Measurements from ENCODE around the gene PARP2. TPM values are rescaled to one million over a fixed set of nuclear protein-coding genes. Genes with fewer than 3 reads are reported as not detected.

The PARP2 gene
- total and polyA plus RNA-seq, 2 experiments from 2014 or later, result 10.1 to 26.0 TPM

- H4K20me1 ChIP-seq (ENCODE audit: insufficient read depth), result no peaks in the 10 kb centered on the region
- 0 out of 2 replicates have a peak, but pooled peaks cover 5% of the 10 kb centered on the region for H3K4me1 ChIP-seq (ENCODE audit: insufficient read depth)
- no peaks in the 10 kb centered on the region for H3K27me3 ChIP-seq (replicated peaks; ENCODE audit: insufficient read depth)
- H3K27ac ChIP-seq, result peak overlapping the region; percentile 70; the same call in 1 of the 2 replicates
- in situ Hi-C loops (cut with MboI), result no loop called here
- TF ChIP-seq EZH2 (IDR thresholded peaks at IDR 0.05; ENCODE audit: insufficient read depth, poor library complexity, severe bottlenecking), result no peak
- H3K4me3 ChIP-seq, result peak overlapping the region; percentile 88
- H2AFZ ChIP-seq, result peak overlapping the region; percentile 95
- H3K9ac ChIP-seq, result peak overlapping the region; percentile 82
- 67 to 75% methylated on average over 2 of the region's 2 CpGs for WGBS, 2 experiments (ENCODE audit: low coverage in 1 of 2, low lambda C conversion rate in 2 of 2, missing lambda C conversion rate in 2 of 2)
- DNase-seq, result no peak
- H3F3A ChIP-seq (ENCODE audit: insufficient read depth), result peaks cover 21% of the 10 kb centered on the region
- H3K79me2 ChIP-seq (ENCODE audit: insufficient read depth), result peaks cover 18% of the 10 kb centered on the region
- H3K9me3 ChIP-seq (ENCODE audit: low read depth), result no peaks in the 10 kb centered on the region
- no peaks in the 10 kb centered on the region for H3K9me2 ChIP-seq (ENCODE audit: insufficient read depth)
- peak overlapping the region; percentile 97 for H3K4me2 ChIP-seq (ENCODE audit: unreplicated experiment)
- 0 out of 2 replicates have a peak, but pooled peaks cover 6% of the 10 kb centered on the region for H3K36me3 ChIP-seq (ENCODE audit: low read depth)
These were observed 1.8 kb upstream of the PARP2 start for GRCh38 chr14:20341646-20342045.

GRCh38 chr14:20343862-20344220, 406 bp downstream of the PARP2 start:
- peak overlapping the region; percentile 96 for H2AFZ ChIP-seq
- H3K79me2 ChIP-seq (ENCODE audit: insufficient read depth), result peaks cover 18% of the 10 kb centered on the region
- peak overlapping the region; percentile 96 for H3K9ac ChIP-seq
- DNase-seq, result peak; percentile 73
- H3K27ac ChIP-seq, result peak overlapping the region; percentile 90
- peaks cover 21% of the 10 kb centered on the region for H3F3A ChIP-seq (ENCODE audit: insufficient read depth)
- H3K9me3 ChIP-seq (ENCODE audit: low read depth), result no peaks in the 10 kb centered on the region
- in situ Hi-C loops (cut with MboI), result no loop called here
- 0 out of 2 replicates have a peak, but pooled peaks cover 5% of the 10 kb centered on the region for H3K4me1 ChIP-seq (ENCODE audit: insufficient read depth)
- no peaks in the 10 kb centered on the region for H3K27me3 ChIP-seq (replicated peaks; ENCODE audit: insufficient read depth)
- 1 to 2% methylated on average over 3 of the region's 3 CpGs for WGBS, 2 experiments (ENCODE audit: low coverage in 1 of 2, low lambda C conversion rate in 2 of 2, missing lambda C conversion rate in 2 of 2)
- H3K36me3 ChIP-seq (ENCODE audit: low read depth), result peaks cover 17% of the 10 kb centered on the region
- H4K20me1 ChIP-seq (ENCODE audit: insufficient read depth), result no peaks in the 10 kb centered on the region
- H3K9me2 ChIP-seq (ENCODE audit: insufficient read depth), result no peaks in the 10 kb centered on the region
- peak overlapping the region; percentile 86 for H3K4me2 ChIP-seq (ENCODE audit: unreplicated experiment)
- TF ChIP-seq EZH2phosphoT487 (IDR thresholded peaks at IDR 0.05; ENCODE audit: insufficient read depth, low read depth) (no peak), EZH2 (IDR thresholded peaks at IDR 0.05; ENCODE audit: insufficient read depth, poor library complexity, severe bottlenecking) (no peak)
- H3K4me3 ChIP-seq, result peak overlapping the region; percentile 88

GRCh38 chr14:20345366-20345765, 1.9 kb downstream of the PARP2 start:
- WGBS, 2 experiments (ENCODE audit: low coverage in 1 of 2, low lambda C conversion rate in 2 of 2, missing lambda C conversion rate in 2 of 2), result 94 to 100% methylated on average over 1 of the region's 1 CpG

GRCh38 chr14:20346713-20347112, 3.3 kb downstream of the PARP2 start:
- no peak overlapping the region for H2AFZ ChIP-seq
- no peaks in the 10 kb centered on the region for H3K9me3 ChIP-seq (ENCODE audit: low read depth)
- in situ Hi-C loops (cut with MboI), result no loop called here
- H3K27me3 ChIP-seq (replicated peaks; ENCODE audit: insufficient read depth), result no peaks in the 10 kb centered on the region
- TF ChIP-seq EZH2 (IDR thresholded peaks at IDR 0.05; ENCODE audit: insufficient read depth, poor library complexity, severe bottlenecking) (no peak), EZH2phosphoT487 (IDR thresholded peaks at IDR 0.05; ENCODE audit: insufficient read depth, low read depth) (no peak)
- H3K79me2 ChIP-seq (ENCODE audit: insufficient read depth), result peaks cover 18% of the 10 kb centered on the region
- H3K4me3 ChIP-seq, result no peak overlapping the region
- no peak overlapping the region for H3K27ac ChIP-seq
- H3F3A ChIP-seq (ENCODE audit: insufficient read depth), result peaks cover 23% of the 10 kb centered on the region
- H3K9me2 ChIP-seq (ENCODE audit: insufficient read depth), result no peaks in the 10 kb centered on the region
- no peaks in the 10 kb centered on the region for H4K20me1 ChIP-seq (ENCODE audit: insufficient read depth)
- no peak overlapping the region for H3K9ac ChIP-seq
- H3K4me2 ChIP-seq (ENCODE audit: unreplicated experiment), result no peak overlapping the region
- no peak for DNase-seq
- 82 to 100% methylated on average over 1 of the region's 1 CpG for WGBS, 2 experiments (ENCODE audit: low coverage in 1 of 2, low lambda C conversion rate in 2 of 2, missing lambda C conversion rate in 2 of 2)
- peaks cover 22% of the 10 kb centered on the region for H3K36me3 ChIP-seq (ENCODE audit: low read depth)
- H3K4me1 ChIP-seq (ENCODE audit: insufficient read depth), result 0 out of 2 replicates have a peak, but pooled peaks cover 5% of the 10 kb centered on the region

More at GRCh38 chr14:20345366-20345765, 1.9 kb downstream of the PARP2 start:
- Histone ChIP-seq H3K27me3 (replicated peaks; ENCODE audit: insufficient read depth) (no peaks in the 10 kb centered on the region), H3K4me3 (no peak overlapping the region), H3K79me2 (ENCODE audit: insufficient read depth) (peaks cover 18% of the 10 kb centered on the region), H2AFZ (no peak overlapping the region), H4K20me1 (ENCODE audit: insufficient read depth) (no peaks in the 10 kb centered on the region), H3K9ac (peak overlapping the region; percentile 3; the same call in 1 of the 2 replicates), H3K4me2 (ENCODE audit: unreplicated experiment) (no peak overlapping the region), H3K9me3 (ENCODE audit: low read depth) (no peaks in the 10 kb centered on the region), H3K4me1 (ENCODE audit: insufficient read depth) (0 out of 2 replicates have a peak, but pooled peaks cover 5% of the 10 kb centered on the region), H3K36me3 (ENCODE audit: low read depth) (peaks cover 18% of the 10 kb centered on the region), H3K27ac (no peak overlapping the region), H3F3A (ENCODE audit: insufficient read depth) (peaks cover 28% of the 10 kb centered on the region), H3K9me2 (ENCODE audit: insufficient read depth) (no peaks in the 10 kb centered on the region)
- in situ Hi-C loops (cut with MboI), result no loop called here
- TF ChIP-seq EZH2phosphoT487 (IDR thresholded peaks at IDR 0.05; ENCODE audit: insufficient read depth, low read depth) (no peak), EZH2 (IDR thresholded peaks at IDR 0.05; ENCODE audit: insufficient read depth, poor library complexity, severe bottlenecking) (no peak)
- DNase-seq, result no peak

Measured in GM23248 (cell line).